ENCODE data around the gene CD300C. TPM values are rescaled to one million over a fixed set of nuclear protein-coding genes. Genes with fewer than 3 reads are reported as not detected.

CD300C gene
- 0.13 TPM in 1 of 2 replicates, not detected in the other for total RNA-seq

DNA sequence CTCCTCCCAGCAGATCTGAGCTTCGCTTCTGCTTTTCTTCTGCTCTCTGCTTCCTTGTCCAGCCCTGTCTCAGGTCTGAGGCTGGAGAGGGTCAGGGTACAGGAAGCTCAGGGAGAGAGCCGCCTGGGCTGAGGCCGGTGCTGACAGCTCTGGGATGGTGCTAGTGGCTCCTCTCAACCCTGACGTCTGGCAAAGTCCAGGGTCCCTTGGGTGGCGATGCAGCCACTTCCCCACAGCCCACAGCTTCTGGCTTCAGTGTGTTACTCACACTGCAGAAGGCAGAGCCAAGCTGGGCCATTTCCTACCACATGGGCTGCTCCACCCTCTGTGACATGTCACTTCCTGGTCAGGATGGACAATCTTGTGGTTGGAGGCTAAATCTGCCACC, at the start of gene CD300C:
Gene CD300C, minus strand, starts transcription at position 273 of the 388 bp plus-strand sequence. CDS start 333 bp downstream, outside the sequence.

DNA sequence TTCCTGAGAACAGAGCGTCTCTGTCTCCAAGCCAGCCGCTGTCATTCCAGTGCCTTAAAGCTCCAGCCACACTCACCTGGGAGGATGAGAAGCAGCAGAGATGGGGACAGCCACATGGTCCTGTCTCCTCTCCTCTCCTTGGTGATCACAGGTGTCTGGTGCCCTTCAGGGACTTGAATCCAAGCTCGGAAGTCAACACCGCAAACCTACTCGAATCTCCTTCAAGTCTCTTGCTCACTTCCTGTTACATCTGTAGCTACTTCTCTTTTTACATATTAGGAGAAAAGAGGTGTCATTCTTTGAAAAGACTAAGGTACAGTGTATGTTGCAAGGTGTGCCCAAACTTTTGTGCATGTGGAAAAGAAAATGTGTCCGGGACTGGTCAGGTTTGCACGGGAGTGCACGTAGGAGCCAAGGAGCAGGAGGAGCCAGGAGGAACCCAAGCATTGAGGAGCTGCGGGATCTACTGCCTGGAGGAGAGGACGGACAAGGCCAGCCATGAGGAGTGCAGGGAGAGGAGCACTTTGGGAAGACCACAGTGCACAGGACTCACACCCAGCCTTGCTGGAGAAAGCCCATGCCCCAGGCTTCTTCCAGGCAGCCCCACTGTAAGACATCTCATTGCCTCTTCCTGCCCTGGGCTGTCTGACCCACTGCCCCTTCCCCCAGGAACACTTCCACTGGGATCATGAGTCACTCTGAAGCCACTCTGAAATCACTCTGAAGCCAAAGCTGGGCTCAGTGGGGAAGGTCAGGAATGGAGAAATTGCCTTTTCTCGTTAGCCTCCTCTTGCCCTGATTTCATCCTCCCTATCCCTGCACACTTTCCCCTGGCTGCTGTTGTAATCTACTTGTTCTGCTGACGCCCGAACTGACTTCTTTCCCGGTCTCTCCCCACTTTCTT, 46.4 kb upstream of the CD300C start, which contains the start of gene CD300LD:
Gene CD300LD, minus strand, starts transcription at position 197 of the 904 bp plus-strand sequence. Its CDS starts 81 bp downstream, at position 116.

GRCh38 chr17:74567397-74567796, 21.5 kb upstream of the CD300C start, which contains the start of gene CD300H:
Gene CD300H (minus strand): TSS chr17:74567509.

GRCh38 chr17:74531231-74531761, 14.6 kb downstream of the CD300C start, which contains the start of gene CD300LB:
Gene CD300LB (minus strand): TSS chr17:74531475. CDS start chr17:74531350, 125 bp downstream.

Other genes starting within 250 kb of the CD300C start
- gene KIF19, start 219.9 kb downstream of the CD300C start, total RNA-seq, result 0.44 and 1.2 TPM in 2 replicates
- not detected in 2 replicates for gene BTBD17, start 184.2 kb downstream of the CD300C start, total RNA-seq
- gene GPR142, start 178.6 kb downstream of the CD300C start, total RNA-seq, result not detected in 2 replicates
- gene GPRC5C, start 114.0 kb downstream of the CD300C start, total RNA-seq, result 24.6 and 24.9 TPM in 2 replicates
- not detected in 2 replicates for gene CD300A, start 79.5 kb downstream of the CD300C start, total RNA-seq
- gene CD300LB, start 14.6 kb downstream of the CD300C start, total RNA-seq, result not detected in 2 replicates
- gene CD300H, start 21.4 kb upstream of the CD300C start, total RNA-seq, result not detected in 2 replicates
- not detected in 2 replicates for gene CD300LD, start 46.2 kb upstream of the CD300C start, total RNA-seq
- gene CD300E, start 77.6 kb upstream of the CD300C start, total RNA-seq, result not detected in 2 replicates
- gene CD300LF, start 166.8 kb upstream of the CD300C start, total RNA-seq, result not detected in 2 replicates
- gene RAB37, start 191.1 kb upstream of the CD300C start, total RNA-seq, result 1.1 and 2.5 TPM in 2 replicates
- gene NHERF1, start 202.5 kb upstream of the CD300C start, total RNA-seq, result 22.6 and 30.1 TPM in 2 replicates
- gene NAT9, start 230.2 kb upstream of the CD300C start, total RNA-seq, result 36.7 and 41.0 TPM in 2 replicates

Measured in aortic smooth muscle cell (primary cell).